ENCODE data around the gene AREL1. TPM values are rescaled to one million over a fixed set of nuclear protein-coding genes. Genes with fewer than 3 reads are reported as not detected.

The AREL1 gene
- total and polyA plus RNA-seq, 2 of the 8 experiments (the other 6 are each of a cell fraction or from before 2014, with no cell fraction given): 31.4 to 49.1 TPM

GRCh38 chr14:74649673-74650072 lies 63.2 kb downstream of the AREL1 start:
- Histone ChIP-seq H2AFZ (ENCODE audit: low read length) (no peak overlapping the region), H3K18ac (ENCODE audit: extremely low read depth, low read length) (no peak overlapping the region), H3K9me3 (ENCODE audit: insufficient read depth in 2 of 2, low read depth in 1 of 2, low read length in 1 of 2) (no peaks in the 10 kb centered on the region), H2BK12ac (ENCODE audit: low read depth, low read length) (no peak overlapping the region), H2BK120ac (replicated peaks; ENCODE audit: low read depth, low read length) (no peak overlapping the region), H3K56ac (replicated peaks; ENCODE audit: insufficient read length, low read depth, low read length) (no peak overlapping the region), H3K4me3 (ENCODE audit: extremely low read depth in 1 of 4, insufficient read depth in 2 of 4, low read depth in 3 of 4, low read length in 4 of 4) (no peak overlapping the region), H3K36me3 (ENCODE audit: control insufficient read depth in 2 of 4, insufficient read depth in 4 of 4, low read length in 3 of 4) (no peaks in the 10 kb centered on the region), H3K79me2 (ENCODE audit: control insufficient read depth in 1 of 2, insufficient read depth in 2 of 2, low read length in 2 of 2) (no peaks in the 10 kb centered on the region), H3K4ac (replicated peaks; ENCODE audit: insufficient read length, low read depth, low read length) (no peak overlapping the region), H2BK5ac (ENCODE audit: low read depth, low read length) (no peak overlapping the region), H3K4me1 (replicated peaks in 1 of 4; ENCODE audit: control insufficient read depth in 3 of 4, insufficient read depth in 4 of 4, low read length in 3 of 4) (peaks cover 0 to 11% (median 4%) of the 10 kb centered on the region in 4 experiments; a peak in 5 of 7 replicates), H3K79me1 (ENCODE audit: low read depth, low read length) (no peaks in the 10 kb centered on the region), H3K27me3 (replicated peaks in 1 of 4; ENCODE audit: control insufficient read depth in 3 of 4, extremely low read depth in 1 of 4, insufficient read depth in 3 of 4, low read length in 3 of 4) (no peaks in the 10 kb centered on the region), H3K27ac (ENCODE audit: low read depth, low read length) (no peak overlapping the region), H3K14ac (ENCODE audit: insufficient read length) (no peak overlapping the region), H4K5ac (ENCODE audit: insufficient read length, low read depth, low read length) (no peak overlapping the region), H4K8ac (ENCODE audit: extremely low read depth, insufficient read depth, low read length) (no peak overlapping the region), H3K23ac (ENCODE audit: insufficient read length) (no peak overlapping the region), H2BK20ac (ENCODE audit: low read length) (no peak overlapping the region), H2BK15ac (ENCODE audit: low read length) (no peak overlapping the region), H3K9ac (replicated peaks in 1 of 4; ENCODE audit: extremely low read depth in 1 of 4, low read depth in 3 of 4, low read length in 3 of 4) (no peak overlapping the region), H3K4me2 (ENCODE audit: insufficient read depth in 1 of 2, low read depth in 2 of 2, low read length in 2 of 2) (no peak overlapping the region), H4K91ac (replicated peaks; ENCODE audit: insufficient read length, low read length) (no peak overlapping the region), H4K20me1 (replicated peaks in 1 of 2; ENCODE audit: control insufficient read depth in 1 of 2, insufficient read depth in 2 of 2, low read length in 2 of 2) (no peaks in the 10 kb centered on the region), H3K23me2 (ENCODE audit: low read depth, low read length) (no peaks in the 10 kb centered on the region; the same call in 1 of the 2 replicates), H2AK5ac (ENCODE audit: low read depth, low read length) (no peak overlapping the region)
- DNase-seq (ENCODE audit: low read depth in 1 of 2, low spot score in 2 of 2): no peak
- no peak for FAIRE-seq
- ChIA-PET CTCF (ENCODE audit: partially characterized antibody) (interaction anchor here (0.5 to 1.8 kb wide), 7 partner anchors 9 to 120 kb away, joined by 3 to 6 read pairs (median 4); partner anchors contain the start of gene LTBP2), POLR2A (ENCODE audit: partially characterized antibody) (interaction anchor here (0.7 to 5.5 kb wide), 6 partner anchors 12 to 198 kb away, joined by 3 to 26 read pairs (median 3); partner anchors contain the start of gene LTBP2)
- WGBS, 2 experiments (ENCODE audit: extremely low coverage in 1 of 2, insufficient coverage in 1 of 2, insufficient read length in 1 of 2, insufficient replicate concordance in 2 of 2, low coverage in 1 of 2, low lambda C conversion rate in 2 of 2, missing lambda C conversion rate in 1 of 2): 95% methylated on average over 2 of the region's 2 CpGs; no CpG with 5 or more reads in 1 of the 2 experiments
- TF ChIP-seq BRCA1 (IDR thresholded peaks at IDR 0.05; ENCODE audit: low read depth, low read length): no peak
- TF ChIP-seq TAF1 (IDR thresholded peaks at IDR 0.05; ENCODE audit: low read depth, low read length): 0 out of 2 replicates have a peak, but pooled peaks have one; percentile 23
